ENCODE results near the gene TMEM63A.
A peak's percentile ranks its signal among the peaks of the same experiment; 100 is the strongest.

DNA sequence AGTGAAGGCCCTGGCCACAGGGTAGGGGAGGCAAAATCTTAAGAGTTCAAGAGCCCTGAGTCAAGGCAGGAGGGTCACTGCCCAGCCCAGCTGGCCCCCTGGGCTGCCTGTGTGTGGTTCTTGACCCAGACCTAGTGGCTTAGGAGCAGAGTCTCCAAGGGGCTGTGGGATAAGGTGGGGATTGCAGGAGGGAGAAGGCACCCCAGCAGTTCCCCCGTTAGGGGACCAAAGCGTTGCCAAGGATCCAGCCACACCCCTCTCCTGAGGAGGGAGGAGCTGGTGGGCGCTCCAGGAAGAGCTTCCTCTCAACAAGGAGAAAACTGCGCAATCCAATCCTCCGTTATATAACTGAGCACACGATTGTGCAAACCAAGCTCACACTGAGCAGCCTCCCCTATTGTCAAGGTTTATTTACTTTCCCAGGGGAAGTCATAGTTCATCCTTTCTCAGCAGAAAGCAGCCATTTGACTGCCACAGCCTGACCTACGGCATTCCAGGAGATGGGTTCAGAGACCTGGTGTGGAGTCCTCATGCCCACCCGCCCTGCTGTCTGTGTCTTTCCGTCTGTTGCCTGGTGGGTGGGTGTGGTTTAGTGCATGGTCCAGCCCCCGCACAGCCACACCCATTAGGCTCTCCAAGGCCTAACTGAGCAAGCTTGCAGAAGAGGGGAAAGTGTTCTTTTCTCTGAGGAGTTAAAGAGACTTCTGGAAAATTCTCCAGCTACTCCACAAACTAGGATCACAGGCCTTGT, 68.8 kb downstream of the TMEM63A start:
- TF ChIP-seq, protein P1, sequence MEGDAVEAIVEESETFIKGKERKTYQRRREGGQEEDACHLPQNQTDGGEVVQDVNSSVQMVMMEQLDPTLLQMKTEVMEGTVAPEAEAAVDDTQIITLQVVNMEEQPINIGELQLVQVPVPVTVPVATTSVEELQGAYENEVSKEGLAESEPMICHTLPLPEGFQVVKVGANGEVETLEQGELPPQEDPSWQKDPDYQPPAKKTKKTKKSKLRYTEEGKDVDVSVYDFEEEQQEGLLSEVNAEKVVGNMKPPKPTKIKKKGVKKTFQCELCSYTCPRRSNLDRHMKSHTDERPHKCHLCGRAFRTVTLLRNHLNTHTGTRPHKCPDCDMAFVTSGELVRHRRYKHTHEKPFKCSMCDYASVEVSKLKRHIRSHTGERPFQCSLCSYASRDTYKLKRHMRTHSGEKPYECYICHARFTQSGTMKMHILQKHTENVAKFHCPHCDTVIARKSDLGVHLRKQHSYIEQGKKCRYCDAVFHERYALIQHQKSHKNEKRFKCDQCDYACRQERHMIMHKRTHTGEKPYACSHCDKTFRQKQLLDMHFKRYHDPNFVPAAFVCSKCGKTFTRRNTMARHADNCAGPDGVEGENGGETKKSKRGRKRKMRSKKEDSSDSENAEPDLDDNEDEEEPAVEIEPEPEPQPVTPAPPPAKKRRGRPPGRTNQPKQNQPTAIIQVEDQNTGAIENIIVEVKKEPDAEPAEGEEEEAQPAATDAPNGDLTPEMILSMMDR (IDR thresholded peaks at IDR 0.05), result no peak
- TF ChIP-seq EP300 (IDR thresholded peaks at IDR 0.05; ENCODE audit: low read depth) (no peak), POLR2AphosphoS5 (IDR thresholded peaks at IDR 0.05) (peak; percentile 5 to 68 (median 32))

Measured in transverse colon (tissue), 4 donors.